Measurements from ENCODE around the gene TBXA2R.
"Not testable (repeated sequence)": the region's sequence is repeated elsewhere in the genome, so short reads cannot be mapped to it uniquely, and the experiment has no call there.

The TBXA2R gene

DNA sequence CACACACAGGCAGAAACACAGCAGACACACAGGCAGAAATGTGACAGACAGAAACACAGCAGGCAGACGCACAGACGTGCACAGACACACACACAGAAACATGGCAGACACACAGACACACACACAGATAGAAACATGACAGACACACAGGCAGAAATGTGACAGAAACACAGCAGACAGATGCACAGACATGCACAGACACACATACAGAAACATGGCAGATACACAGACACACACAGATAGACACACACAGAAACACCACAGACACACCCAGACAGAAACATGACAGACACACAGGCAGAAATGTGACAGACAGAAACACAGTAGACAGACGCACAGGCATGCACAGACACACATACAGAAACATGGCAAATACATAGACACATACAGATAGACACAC, 1.3 kb downstream of the TBXA2R start:
- DNase-seq (ENCODE audit: low read depth), result no peak

DNA sequence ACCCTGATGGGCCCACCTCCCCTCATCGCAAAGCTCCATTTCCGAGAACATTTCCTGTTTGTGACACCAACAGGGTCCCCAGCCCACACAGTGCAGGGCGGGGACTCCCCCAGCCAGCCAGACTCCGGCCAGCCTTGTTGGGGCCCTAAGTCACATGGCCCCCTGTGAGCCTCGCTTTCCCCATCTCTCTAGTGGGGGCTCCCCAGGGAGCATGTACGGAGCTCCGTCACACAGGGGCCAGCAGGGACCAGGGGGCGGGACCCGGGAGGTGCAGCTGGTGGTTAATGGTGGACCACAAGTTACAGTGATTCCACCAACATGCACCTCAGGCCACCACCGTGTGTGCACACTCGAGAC, 1.7 kb downstream of the TBXA2R start:
- no peak for DNase-seq (ENCODE audit: low read depth)

DNA sequence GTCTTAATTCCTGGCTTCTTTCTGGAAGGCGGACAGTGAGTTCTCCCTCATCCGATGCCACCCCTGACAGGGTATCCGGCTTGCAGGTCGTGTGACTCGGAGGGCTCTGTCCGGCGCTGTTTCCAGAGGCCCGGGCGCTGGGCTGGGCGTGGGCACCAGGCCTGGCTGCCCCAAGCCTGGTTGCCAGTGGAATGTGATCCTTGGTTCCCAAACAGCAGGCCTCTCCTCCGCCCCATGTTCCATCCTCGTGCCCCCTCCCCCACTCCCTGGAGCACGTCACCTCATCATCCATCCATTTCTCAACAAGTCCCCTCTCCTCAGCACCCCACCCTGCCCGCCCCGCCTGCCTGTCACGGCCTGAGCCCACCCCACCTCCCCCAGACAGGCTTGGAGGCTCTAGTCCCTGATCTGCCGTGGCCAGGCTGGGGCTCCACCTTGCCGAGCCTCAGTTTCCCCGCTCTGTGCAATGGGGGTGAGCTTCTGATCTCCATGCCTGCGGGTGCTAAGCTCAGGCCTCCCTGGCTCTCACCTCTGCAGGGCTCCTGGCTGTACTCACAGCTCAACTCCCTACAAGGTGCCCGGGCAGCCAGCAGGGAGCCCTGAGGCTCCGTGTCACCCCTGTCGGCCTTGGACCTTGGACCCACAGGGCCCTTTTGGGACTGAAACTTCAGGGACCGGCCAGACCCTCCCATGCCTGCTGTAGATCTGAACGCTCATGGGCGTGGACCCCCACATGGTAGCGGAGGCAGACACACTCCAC, 2.3 kb downstream of the TBXA2R start:
- DNase-seq (ENCODE audit: low read depth), result no peak

GRCh38 chr19:3603121-3603811, 3.4 kb downstream of the TBXA2R start:
- no peak for DNase-seq (ENCODE audit: low read depth)

- no peak for DNase-seq (ENCODE audit: low read depth)
Measured at GRCh38 chr19:3601021-3601420, 5.7 kb downstream of the TBXA2R start.

DNA sequence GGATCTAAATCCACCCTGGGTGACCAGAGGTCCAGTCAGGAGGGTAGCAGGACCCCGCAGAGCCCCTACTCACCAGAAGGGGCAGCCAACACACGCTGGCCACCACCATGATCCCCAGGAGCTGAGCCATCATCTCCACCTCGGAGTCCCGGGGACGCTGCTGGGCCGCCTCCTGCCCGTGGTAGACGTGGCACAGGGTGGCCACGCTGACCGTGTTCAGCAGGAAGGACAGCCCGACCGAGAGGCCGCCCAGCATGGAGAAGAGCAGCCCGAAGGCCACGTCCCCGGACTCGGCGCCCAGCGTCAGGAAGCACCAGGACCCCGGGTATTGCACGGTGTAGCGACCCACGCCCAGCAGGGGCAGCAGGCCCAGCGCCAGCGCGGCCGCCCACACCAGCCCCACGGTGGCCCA, 6.9 kb downstream of the TBXA2R start:
- no peak for DNase-seq (ENCODE audit: low read depth)

DNA sequence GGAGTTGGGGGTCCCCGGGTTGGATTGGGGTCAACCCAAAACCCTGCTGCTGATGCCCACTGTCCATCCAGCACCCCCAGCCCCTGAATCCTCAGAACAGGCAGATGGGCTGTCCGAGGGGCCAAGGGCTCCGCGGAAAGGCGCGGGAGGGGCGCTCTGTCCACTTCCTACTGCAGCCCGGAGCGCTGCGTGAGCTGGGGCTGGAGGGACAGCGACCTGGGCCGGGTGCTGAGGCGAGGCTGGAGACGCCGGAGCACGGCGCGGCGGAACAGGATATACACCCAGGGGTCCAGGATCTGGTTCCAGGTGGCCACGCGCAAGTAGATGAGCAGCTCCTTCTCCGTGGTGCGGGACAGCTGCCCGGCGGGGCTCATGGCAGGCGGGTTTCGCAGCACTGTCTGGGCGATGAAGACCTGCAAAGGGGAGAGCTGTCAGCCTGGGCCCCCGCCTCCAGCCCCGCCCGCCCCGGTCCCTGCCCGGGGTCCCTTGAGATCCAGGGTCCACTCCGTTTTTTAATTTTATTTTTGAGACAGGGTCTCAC, 11.1 kb downstream of the TBXA2R start:
- DNase-seq (ENCODE audit: low read depth), result no peak

DNA sequence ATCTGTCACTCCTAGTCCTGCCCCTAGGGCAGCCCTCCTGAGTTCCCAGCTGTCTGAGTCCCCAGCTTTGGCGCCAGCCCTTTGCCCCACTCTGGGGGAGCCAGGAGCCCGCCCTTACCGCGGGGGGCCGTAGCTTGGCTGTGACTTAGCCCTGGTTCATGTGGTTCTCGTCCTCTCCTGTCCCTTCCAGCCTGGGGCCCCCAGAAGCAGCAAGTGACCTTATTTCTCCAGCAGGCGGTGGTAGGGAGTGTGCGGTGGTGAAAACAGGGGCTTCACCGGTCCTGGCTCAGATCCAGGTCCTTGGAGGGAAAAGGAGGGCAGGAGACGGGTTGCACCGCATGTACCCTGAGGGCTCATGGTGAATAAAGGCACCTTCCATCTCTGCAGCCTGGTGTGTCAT, 13.5 kb downstream of the TBXA2R start:
- no peak for DNase-seq (ENCODE audit: low read depth)

- DNase-seq (ENCODE audit: low read depth), result no peak
Measured at GRCh38 chr19:3591876-3592613, 14.6 kb downstream of the TBXA2R start.

GRCh38 chr19:3590991-3591659, 15.6 kb downstream of the TBXA2R start:
- no peak for DNase-seq (ENCODE audit: low read depth)

DNA sequence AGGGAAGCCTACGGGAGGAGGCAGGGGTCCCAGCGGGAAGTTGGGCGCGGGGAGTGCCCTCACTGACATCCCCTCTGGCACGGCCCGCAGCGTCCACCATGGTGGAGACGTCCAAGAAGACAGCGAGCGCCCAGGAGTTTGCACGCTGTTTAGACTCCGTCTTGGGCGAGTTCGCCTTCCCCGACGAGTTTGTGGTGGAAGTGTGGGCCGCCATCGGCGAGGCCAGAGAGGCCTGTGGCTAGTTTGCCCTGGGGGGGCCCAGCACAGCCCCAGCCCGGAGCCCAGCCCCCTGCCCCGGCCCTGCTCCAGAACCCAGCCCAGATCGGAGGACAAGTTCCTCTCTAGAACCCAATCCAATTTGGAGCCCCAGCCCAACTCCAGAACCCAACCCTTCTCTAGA, 16.7 kb downstream of the TBXA2R start:
- DNase-seq (ENCODE audit: low read depth), result no peak

DNA sequence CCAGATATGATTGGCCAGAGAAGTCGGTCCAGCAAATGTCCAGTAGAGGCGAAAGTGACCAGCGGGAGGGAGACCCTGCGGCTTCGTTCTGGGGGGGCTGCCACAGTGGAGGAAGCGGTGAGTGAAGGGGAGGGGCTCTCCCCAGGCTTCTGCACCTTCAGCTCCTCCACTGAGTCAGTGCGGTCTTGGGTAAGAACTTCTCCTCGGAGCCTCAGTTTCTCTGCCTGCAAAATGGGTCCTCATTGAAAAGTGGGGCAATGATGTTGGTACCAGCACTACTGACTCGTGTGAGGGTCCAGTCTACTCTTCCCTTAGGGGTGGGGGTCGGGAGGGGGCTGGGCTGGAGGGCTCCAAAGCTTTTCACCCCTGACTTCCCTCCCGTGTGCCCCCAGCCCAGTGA, 17.2 kb downstream of the TBXA2R start:
- no peak for DNase-seq (ENCODE audit: low read depth)

DNA sequence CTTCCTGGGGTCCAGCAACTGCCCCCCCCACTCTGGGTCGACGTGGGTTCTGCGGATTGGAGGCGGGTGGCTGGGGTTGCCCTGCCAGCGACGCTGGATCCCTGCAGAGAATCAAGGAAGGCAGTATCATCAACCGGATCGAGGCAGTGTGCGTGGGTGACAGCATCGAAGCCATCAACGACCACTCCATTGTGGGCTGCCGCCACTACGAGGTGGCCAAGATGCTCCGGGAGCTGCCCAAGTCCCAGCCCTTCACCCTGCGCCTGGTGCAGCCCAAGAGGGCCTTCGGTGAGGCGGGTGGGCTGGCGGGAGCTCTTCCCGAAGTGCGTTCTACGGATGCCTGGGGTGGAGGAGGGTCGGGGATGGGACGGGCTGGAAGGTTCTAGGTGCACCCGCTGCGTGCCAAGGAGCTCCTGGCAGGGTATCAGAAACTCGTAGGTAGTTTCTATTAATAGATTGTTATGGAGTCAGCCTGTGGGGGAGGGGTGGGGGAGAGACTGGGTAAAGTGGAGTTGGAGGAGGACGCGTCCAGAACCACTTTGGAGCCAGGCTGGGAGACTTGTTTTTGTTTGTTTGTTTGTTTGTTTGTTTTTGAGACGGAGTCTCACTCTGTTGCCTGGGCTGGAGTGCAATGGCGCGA, 19.8 kb downstream of the TBXA2R start:
- no peak for DNase-seq (ENCODE audit: low read depth)

DNA sequence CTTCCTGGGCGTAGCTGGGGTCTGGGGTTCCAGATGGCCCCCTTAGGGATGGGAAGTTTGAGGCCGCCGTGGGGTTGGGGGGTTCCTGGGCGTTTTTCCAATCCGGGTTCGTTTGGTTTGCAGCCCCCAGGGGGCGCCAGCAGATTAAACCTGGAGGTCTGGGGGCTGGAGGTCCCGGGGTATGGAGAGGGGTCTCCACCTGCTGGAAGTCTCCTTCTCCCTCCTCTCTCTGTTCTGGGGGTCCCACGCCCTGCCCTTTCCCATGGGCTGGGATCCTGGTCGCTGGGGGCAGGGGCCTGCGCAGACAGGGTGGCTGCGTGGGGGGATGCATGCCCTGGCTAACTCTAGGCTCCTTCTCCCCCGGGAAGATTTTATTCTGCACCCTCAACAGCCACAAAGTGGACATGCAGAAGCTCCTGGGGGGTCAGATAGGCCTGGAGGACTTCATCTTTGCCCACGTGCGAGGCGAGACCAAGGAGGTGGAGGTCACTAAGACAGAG, 20.5 kb downstream of the TBXA2R start:
- DNase-seq (ENCODE audit: low read depth), result no peak

DNA sequence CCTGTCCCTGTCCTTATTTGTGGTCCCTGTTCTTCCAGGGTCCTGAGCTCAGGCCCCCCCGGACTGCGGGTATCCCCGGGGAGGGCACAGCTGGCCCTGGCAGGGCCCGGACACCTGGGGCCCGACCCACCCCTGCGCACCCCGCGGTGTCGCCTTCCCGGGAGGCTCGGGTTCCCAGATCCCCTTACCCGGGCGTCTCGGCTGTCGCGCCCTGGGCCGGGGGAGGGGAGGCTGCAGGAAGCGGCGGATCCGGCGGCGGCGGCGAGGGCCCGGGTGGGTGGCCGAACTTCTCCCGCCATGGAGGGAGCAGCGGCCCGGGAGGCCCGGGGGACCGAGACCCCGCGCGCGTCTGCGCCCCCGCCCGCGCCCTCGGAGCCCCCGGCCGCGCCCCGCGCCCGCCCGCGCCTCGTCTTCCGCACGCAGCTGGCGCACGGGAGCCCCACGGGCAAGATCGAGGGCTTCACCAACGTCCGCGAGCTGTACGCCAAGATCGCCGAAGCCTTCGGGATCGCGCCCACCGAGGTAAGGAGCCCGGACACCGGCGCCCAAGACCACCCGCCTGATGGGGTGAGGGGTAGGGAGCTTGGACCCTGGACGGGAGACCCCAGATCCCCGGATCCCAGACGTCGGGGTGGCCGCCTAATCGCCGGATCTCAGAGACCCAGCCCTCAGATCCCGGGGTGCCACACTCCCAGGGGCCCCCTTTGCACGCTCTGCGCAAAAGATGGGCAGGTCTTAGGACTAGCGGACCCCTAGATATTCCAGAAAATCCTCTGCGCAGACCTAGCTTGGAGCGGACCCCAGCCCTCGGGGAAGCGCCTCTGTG, 21.2 kb downstream of the TBXA2R start, which contains the start of gene GIPC3:
GIPC3 (plus strand) TSS at position 178 of the 826 bp plus-strand sequence; CDS start at position 298, 120 bp downstream.
- DNase-seq (ENCODE audit: low read depth), result no peak

DNA sequence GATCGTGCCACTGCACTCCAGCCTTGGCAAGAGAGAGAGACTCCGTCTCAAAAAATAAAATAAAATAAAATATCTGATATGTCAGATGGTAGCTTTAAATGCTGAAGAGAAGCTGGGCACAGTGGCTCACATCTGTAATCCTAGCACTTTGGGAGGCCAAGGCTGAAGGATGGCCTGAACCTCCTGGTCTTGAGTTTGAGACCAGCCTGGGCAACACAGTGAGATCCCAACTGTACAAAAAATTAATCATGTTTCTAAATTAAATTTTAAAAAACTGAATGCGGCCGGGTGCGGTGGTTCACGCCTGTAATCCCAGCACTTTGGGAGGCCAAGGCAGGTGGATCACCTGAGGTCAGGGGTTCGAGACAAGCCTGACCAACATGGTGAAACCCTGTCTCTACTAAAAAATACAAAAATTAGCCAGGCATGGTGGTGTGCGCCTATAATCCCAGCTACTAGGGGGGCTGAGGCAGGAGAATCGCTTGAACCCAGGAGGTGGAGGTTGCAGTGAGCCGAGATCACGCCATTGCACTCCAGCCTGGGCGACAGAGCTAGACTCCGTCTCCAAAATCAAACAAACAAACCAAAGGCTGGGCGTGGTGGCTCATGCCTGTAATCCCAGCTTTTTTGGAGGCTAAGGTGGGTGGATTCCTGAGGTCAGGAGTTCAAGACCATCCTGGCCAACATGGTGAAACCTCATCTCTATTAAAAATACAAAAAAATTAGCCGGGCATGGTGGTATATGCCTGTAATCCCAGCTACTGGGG, 22.5 kb downstream of the TBXA2R start:
- not testable (repeated sequence) for DNase-seq (ENCODE audit: low read depth)

- not testable (repeated sequence) for DNase-seq (ENCODE audit: low read depth)
Measured at GRCh38 chr19:3581792-3582191, 24.9 kb downstream of the TBXA2R start.

GRCh38 chr19:3580156-3580934, 26.3 kb downstream of the TBXA2R start:
- no peak for DNase-seq (ENCODE audit: low read depth)

DNA sequence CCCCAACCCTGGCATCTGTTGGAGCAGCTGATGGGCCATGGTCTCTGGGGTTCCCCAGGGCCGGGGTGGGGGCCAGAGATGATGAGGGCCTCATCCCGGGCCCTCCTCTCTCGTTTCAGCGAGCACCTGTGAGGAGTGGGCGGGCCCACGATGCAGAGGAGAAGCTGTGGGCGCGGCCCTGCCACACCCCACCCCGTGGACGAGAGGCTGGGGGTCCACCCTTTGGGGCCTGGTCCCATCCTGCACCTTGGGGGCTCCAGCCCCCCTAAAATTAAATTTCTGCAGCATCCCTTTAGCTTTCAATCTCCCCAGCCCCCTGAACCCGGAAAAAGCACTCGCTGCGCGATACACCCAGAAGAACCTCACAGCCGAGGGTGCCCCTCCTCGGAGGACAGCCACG, 28.3 kb downstream of the TBXA2R start:
- DNase-seq (ENCODE audit: low read depth), result no peak

Data from stimulated activated CD8-positive, alpha-beta memory T cell treated with anti-CD3 and anti-CD28 coated beads, Interleukin-15, amount 100 ng/mL, for 24 hours (primary cell).